Muscle of arm (tissue), 12 donors: ENCODE measurements around the gene GSTO1. TPM values are rescaled to one million over a fixed set of nuclear protein-coding genes. Genes with fewer than 3 reads are reported as not detected.

ENCODE experiments used
- DNase-seq: peaks from one replicate; pipeline ENCODE4 v3.0.0-alpha.2; 2013
- polyA plus RNA-seq, 12 donors: library from polyadenylated mRNA; unstranded; fragments of 120-200 nt; gene quantifications; one replicate each; pipeline ENCODE4 v1.2.1, GENCODE V29; 2013; ENCODE audit not compliant: insufficient read length in 12 of 12

Gene GSTO1
- polyA plus RNA-seq, 12 donors = 33.0 to 62.2 (median 39.8) TPM; not detected in 1

DNA sequence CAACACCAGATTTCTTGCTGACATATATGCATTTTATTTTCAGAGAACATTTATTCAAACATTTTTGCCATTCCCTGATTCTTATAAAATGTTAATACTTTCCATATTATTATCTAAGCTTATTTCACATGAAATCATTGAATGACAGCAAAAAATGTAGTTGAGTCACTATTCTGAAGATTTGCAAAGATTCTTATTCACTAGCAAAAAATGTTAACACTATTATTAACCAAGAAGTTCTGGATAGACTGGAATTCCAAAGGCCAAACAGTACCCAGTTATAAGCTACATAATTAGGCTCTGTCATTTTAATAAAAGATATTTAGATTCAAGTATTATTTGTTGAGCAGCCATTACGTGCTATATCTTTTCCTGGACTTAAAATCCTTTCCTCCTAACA is 18.6 kb downstream of the GSTO1 start:
- DNase-seq = no peak

DNA sequence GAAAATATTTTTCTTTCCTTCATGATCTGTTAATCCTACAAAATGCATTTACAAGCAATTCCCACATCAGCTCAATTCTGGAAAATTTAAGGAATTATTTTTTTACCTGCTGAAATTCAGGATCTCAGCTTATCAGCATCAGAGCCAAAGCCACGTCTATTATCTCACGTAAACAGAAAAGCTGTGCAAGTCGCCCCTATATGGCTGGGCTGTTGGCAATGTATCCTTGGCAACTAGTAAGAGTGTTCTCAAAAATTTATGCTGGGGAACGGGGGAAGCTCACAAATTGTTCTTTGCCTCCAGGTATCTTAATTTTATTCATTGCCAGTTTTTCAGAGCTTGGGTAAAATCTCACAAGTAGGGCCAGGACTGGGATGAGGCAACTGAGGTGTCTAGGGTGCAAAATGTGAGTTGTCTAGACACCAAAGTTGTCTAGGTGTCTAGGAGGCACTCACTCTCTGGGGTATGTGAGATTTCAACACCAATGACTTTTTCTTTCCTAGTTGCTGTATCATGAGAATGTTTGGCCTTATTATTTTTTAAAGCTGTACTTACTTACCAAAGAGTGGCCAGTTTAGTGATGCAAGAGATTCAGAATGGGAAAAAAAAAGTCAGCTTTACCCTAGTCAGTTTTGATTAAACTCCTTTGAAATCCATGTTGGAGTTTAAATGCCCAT is 19.3 kb downstream of the GSTO1 start:
- DNase-seq = no peak

DNA sequence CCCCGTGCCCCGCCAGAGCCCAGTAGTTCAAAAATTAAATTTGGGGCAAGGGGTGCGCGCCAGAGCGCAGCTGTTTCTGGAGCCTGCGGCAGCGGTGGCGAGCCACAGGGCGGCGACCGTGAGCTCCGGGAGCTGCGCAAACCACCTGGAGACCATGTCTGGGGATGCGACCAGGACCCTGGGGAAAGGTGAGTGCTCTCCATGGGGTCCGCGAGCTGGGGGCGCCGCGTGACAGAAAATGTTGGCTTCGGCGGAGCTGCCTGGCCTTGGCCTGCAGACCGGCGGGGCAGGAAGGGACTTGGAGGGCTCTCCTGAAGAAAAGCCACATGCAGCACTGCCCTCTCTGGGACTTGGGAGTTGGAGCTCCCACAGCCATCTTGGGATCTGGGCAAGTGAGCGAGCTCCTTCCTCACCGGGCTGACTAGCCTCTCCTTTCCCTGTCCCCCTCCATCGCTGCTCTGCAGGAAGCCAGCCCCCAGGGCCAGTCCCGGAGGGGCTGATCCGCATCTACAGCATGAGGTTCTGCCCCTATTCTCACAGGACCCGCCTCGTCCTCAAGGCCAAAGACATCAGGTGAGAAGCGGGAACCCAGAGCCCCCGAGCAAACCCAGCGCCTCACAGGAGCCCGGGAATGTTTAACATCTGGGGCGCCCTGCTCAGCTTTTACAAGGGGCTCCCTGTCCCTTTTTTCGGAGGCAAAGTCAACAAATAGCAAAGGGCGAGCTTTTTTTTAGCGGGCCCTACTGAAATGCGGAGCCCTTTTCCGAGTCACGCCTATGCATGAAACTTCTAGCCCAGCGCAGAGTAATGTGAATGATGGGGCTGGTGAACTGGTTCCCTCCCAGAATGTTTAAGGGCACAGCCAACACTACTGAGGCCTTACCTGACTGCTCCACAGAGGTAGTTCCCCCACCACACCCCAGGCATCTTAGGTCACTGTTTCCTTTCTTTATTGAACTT is 20.4 kb downstream of the GSTO1 start:
- no peak for DNase-seq

DNA sequence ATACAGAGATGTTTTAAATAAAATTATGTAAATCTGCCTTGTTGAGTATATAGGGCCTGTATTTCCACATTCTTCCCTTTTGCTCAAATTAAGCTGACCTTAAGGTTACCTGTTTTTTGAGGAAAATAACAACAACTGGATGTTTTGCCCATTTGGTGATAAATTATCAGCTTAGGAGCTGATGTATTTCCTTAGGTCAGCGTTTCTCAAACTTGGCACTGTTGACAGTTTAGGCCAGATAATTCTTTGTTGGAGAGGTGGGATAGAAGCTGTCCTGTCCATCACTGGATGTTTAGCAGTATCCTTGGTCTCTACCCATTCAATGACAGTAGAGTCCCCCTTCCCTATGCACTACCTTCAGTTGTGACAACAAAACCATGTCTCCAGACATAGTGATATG is 21.5 kb downstream of the GSTO1 start:
- DNase-seq = no peak

DNA sequence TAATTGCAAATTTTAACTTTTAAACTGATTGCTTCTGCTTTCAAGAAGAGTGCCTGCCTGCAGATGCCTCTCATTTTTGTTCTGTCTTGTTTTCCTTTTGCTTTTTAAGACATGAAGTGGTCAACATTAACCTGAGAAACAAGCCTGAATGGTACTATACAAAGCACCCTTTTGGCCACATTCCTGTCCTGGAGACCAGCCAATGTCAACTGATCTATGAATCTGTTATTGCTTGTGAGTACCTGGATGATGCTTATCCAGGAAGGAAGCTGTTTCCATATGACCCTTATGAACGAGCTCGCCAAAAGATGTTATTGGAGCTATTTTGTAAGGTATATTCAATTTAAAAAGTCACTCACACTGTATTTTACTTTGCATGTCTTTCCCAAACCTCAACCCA is 23.1 kb downstream of the GSTO1 start:
- no peak for DNase-seq

DNA sequence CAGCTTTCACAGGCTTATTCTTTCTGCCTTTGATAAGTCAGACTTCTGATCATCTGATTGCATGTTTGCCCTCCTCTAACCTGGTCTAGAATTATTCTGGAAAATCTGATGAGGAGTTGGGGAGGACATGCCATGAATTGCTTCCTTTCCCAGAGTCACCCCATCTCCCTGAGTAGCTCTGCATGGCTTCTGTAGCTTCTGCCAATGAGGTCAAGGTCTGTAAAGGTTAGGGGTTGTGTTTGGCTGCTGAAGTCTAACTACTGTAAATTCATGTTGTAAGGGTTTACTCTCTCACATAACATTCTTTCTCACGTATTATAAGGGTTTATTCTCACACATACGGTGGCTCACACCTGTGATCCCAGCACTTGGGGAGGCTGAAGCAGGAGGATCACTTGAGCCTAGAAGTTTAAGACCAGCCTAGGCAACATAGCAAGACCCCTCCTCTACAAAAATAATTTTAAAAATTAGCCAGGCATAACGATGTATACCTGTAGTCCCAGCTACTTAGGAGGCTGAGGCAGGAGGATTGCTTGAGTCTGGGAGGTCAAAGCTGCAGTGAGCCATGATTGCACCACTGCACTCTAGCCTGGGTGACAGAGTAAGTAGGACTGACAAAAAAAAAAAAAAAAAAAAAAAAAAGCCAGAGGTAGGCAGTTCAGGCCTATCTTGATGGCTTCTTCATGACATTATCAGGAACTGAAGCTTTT is 25.0 kb downstream of the GSTO1 start:
- no peak for DNase-seq

DNA sequence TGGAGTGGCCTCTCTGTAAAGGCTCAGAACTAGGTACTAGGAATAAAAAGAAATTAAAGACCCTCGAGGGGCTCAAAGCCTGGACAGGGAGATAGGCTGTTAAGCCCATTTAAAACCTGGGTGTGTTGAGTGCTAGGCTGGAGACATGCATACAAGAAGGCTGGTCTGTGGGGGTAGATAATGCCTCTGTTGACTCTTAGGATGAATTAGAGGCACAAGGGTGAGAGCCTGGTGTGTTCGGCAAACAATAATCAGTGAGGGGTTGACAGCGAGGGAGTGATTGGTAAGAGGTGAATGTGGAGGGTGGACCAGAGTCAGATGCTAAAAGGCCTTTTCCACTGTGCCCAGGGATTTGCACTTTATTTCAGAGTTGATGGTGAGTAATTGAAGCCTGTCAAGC is 27.0 kb downstream of the GSTO1 start:
- no peak for DNase-seq

DNA sequence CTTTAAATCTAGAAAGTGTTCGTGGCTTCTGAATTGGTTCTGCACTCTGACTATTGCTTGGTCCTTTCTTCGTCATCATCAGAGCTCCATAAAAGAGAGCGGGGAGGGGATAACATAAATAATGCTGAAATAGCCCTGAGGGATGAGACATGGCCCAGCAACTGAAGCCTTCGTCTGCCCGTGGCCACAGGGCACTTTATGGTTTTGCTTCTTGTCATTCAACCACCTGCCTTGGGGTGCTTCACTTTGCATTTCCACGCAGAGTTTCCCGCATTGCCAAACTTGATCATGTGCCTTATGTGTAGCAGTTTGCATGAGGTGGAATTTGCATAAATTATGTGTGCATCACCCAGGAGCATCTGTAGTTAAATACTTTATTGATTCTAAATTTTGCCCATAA is 30.2 kb downstream of the GSTO1 start:
- DNase-seq = no peak

DNA sequence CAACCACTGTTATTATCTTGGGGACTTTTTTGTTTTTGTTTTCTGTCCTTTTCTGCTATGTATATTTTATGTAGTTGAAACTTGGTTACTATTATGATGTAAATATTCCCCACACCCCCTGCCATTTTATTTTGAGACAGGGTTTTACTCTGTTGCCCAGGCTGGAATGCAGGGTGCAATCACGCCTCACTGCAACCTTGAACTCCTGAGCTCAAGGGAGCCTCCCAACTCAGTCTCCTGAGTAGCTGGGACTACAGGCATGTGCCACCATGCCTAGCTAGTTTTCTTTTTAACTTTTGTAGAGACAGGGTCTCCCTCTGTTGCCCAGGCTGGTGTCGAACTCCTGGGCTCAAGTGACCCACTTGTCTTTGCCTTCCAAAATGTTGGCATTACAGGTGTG is 32.2 kb downstream of the GSTO1 start:
- DNase-seq = no peak

DNA sequence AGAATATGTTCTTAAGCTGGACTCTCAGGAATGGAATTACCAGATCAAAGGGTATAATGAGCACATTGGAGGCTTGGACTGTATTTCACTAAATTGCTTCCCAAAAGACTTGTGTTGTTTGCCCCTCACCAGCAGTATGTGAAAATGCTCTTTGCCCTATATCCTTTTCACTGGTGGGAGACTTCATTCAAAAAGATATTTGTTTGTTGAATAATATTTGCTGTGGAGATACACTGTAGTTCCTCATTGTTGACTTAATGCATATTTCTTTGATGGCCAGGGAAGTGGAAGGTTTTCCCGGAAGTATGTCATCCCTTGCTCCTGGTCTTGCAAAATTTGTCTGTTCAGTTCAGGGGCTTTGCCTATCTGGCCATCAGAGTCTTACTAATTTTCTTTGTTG is 33.7 kb downstream of the GSTO1 start:
- DNase-seq = no peak

DNA sequence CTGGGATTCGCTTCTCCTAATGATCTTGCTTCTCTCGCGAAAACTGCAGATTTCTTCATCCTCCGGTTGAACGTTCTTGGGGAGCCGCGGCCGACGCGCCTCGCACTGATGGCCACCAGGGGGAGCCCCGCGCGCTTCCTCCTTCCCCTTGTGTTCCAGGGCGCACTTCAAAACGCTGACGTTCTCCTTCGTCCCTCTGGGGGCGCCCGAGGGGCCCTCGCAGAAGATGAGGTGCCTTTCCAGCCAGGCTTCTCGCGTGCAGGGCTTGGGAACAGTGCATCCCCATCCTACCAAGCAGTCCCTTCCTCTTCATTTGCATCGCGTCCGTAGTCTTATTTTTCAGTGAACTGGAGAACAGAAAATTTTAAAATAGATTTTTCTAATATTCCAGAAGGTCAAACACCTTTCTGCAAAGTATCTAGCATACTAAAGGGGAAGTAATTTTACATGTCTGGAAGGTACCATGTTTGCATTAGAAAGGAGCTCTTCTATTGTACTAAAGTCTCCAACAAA is 36.8 kb downstream of the GSTO1 start:
- DNase-seq = peak; percentile 91

DNA sequence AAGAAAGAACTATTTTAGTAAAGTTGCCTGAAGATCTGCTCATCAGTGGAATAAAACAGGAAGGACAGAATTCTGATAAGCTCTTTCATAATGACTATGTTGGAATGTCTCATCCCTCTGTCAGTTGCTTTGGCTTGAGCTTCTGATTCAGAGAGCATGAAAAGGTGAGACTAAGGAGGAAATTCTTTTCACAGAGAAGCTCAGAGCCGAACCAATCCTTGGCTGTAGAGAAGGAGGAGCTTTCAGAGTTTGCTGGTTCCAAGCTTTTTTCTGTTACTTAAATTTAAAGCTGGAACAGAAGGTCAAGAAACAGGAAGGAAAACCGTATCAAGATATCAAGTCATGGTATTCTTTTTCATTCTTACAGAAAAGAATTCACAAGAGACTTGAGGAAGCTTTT is 38.3 kb downstream of the GSTO1 start:
- no peak for DNase-seq

DNA sequence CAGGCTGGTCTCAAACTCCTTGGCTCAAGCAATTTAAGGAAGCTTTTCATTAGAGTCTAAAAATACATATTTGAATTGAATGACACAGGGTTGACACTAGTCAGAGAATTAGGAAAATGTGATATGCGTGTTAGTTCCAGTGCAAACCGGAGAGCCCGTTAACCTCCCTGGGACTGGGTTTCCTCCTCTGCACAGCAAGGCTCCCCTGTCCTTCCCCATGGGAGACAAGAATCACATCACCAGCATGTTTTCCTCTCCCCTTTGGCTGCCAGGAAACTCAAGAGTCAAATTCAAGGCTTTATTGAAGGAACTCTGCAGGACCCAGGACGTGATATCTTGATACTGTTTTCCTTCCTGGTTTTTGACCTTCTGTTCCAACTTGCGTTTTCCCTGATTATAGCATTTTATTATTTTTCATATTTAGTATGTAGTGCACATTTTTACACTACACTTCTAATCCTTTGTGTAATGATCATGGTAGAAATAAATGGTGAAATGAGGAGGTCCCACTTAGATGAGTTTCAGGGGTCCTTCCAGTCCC is 39.2 kb downstream of the GSTO1 start:
- no peak for DNase-seq

DNA sequence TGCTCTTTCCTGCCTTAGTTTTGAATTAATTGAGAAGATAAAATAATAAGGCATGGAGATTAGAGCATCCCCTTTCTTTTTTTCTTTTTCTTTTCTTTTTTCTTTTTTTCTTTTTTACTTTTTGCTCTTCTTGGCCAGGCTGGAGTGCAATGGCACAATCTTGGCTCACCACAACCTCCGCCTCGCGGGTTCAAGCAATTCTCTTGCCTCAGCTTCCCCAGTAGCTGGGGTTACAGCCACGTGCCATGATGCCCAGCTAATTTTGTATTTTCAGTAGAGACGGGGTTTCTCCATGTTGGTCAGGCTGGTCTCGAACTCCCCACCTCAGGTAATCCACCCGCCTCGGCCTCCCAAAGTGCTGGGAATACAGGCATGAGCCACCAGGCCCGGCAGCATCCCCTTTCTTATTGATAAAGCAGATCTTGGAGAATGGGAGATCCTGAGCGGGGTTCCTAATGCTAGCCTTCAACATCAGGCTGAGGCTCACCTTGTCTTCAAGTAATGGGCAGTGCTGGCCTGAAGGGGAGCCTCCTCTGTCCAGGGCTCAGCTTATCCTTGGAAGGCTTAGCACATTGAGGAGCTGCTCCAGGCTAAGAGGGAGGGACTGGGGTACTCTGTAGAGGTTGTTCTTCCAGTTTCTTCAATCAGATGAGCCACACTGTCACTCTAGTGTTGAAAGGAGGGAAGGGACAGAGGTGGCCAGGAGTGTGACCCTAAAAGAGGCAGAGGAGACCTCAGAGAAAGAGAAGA is 42.2 kb downstream of the GSTO1 start:
- DNase-seq = no peak

DNA sequence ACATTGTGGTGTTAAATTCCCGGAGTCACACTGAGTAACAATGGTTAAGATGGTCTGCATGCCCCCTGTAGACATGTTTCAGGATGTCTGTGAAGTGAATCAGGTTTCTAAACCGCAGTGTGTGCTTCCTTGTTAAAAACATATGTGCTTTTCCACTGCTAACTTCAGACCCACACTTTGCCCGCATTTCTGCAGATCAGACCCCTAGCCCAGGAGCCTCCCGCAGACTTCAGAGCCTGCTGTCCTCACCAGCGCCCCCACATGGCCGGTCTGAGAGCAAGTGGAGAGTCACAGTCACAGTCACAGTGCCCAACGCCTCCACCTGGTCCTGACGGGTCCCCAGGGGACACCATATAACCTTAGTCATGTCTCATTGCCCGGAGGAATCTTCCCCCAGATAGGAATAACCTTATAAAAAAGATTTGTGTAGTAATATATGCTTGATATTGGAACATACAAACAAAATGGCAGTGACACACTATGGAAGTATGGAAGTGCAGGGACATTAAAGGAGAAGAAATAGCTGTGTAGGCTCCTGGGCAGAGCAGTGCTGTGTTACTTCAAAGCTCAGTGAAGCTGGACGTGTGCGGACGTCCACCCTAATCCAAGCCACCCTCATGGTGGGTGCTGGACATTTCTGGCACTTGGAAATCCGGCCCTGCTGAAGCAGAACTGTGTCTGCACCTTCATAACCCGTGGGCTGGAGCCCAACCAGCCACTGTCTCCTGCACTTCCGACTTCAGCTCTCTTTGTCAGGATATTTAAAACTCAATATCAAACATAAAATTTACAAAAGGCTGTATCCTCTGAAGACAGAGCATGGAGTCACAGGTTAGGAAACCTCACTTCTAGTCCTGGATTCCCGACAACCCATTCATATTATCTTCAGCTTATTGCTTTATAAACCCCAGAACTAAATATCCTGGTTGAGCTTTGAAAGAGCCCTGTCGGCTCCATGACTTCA is 43.3 kb downstream of the GSTO1 start:
- no peak for DNase-seq

DNA sequence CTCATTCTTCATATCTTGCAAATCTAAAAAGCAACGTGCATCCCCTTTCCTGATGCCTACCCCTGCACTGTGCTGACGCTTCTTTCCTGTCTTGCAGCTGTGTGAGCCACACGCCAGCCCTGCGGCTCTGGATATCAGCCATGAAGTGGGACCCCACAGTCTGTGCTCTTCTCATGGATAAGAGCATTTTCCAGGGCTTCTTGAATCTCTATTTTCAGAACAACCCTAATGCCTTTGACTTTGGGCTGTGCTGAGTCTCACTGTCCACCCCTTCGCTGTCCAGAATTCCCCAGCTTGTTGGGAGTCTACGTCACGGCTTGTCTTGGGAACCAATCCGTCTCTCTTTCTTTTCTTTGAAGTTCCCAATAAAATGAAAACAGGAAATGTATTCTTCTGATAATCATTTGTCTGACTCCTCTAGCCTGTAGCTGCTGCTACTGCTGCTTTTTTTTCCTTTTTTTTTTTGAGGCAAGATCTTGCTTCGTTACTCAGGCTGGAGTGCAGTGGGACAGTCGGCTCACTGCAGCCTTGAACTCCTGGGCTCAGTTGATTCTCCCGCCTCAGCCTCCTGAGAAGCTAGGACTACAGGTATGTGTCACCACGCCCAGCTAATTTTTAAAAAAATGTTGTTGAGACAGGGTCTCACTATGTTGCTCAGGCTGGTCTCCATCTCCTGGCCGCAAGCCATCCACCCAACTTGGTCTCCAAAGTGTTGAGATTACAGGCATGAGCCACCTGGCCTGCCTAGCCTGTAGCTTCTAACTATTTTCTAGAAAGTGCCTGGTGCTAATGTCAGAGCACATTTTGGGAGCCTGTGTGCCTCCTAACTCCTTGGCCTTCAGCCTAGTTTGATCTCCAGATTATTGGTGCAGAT is 44.6 kb downstream of the GSTO1 start:
- DNase-seq = no peak

DNA sequence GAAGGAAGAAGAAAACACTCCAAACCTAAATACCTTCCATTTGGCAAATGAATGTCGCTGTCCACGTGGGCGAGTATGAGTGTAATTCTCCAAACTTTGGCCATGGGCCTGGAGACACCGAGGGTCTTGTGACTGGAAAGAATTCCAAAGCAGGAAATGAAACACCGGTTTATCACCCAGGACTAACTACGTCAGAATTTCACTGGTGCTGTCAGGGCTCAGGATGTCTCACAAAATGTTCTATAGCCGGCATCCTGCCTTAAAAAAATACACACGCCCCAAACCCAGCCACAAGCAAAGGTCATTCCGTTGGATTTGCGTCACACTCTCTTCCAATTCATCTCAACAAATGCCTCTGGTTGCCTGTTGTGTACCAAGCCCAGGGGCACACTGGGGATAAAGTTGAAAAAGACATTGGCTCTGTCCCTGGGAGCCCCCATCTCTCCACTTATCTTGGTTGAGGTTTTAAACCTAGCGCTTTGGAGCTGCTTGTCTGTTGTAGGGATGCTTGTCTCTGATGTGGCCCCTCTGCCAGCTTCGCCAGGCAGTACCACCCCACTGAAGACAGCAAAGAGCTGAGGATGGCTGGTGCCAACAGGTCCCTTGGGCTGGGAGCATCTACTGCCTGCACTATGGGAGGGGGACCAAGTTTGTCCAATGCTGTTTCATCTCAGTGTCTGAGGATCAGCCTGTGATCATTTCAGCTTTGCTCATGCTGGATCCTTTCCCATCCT is 45.5 kb downstream of the GSTO1 start:
- peak; percentile 66 for DNase-seq

DNA sequence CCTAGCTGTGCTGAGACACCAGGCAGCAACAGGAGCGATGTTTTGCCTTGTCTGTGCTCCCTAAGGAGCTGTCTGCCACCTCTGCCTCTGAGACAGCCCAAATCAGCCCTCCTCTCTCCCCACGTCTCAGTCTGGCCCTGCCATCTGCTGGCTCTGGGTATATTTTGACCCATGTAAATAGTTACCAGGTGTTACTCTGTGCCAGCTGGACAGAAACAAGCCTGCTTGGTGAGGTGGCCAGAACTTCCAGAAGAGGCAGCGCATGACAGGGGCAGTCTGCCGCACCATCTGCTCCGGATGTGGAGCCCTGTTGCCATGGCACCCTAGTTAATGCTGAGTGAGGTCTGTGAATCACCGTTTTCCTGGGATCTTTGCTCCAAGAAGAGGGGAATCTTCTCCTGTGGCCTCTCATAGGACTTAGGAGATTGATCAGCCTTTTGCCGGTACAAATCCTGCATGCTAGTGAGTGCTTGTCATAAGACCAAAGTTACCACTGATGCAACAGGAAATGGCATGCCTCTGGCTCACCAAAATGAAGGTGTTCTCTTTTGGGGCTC is 46.1 kb downstream of the GSTO1 start:
- peak; percentile 45 for DNase-seq
